ENCODE data around the gene ZNF782.
"Not testable (repeated sequence)": the region's sequence is repeated elsewhere in the genome, so short reads cannot be mapped to it uniquely, and the experiment has no call there.

Gene ZNF782

GRCh38 chr9:96852676-96853075, 1.6 kb downstream of the ZNF782 start:
- FAIRE-seq, result no peak

- no peak for FAIRE-seq
Observed at GRCh38 chr9:96844040-96844439, 10.3 kb downstream of the ZNF782 start.

DNA sequence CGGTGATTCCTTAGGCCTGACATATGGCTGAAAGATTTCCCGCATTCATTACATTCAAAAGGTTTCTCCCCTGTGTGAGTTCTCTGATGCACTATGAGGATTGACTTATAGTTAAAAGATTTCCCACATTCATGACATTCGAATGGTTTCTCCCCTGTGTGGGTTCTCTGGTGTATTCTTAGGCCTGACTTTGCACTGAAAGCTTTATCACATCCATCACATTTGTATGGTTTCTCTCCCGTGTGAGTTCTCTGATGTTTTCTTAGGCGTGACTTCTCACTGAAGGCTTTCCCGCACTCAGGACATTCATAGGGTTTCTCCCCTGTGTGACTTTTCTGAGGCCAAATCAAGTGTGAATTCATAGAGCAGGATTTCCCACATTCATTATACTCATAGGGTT, 35.8 kb downstream of the ZNF782 start:
- FAIRE-seq, result no peak

- no peak for FAIRE-seq
Observed at GRCh38 chr9:96817973-96818372, 36.3 kb downstream of the ZNF782 start.

GRCh38 chr9:96813607-96814006, 40.7 kb downstream of the ZNF782 start:
- no peak for FAIRE-seq

- FAIRE-seq, result not testable (repeated sequence)
Observed at GRCh38 chr9:96798959-96799358, 55.4 kb downstream of the ZNF782 start.

DNA sequence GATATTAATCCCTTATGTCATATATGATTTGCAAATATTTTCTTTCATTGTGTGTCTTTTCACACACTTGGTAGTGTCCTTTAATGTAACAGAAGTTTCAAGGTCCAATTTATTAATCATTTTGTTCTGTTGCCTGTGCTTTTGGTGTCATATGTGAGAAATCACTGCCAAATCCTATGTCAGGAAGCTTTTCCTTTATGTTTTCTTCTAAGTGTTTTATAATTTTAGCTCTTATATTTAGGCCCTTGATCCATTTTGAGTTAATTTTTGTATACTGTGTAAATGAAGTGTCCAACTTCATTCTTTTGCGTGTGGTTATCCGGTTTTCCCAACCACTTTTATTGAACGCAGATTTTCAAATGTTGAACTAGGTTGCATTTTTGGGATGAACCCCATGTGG, 70.3 kb downstream of the ZNF782 start:
- FAIRE-seq, result no peak

DNA sequence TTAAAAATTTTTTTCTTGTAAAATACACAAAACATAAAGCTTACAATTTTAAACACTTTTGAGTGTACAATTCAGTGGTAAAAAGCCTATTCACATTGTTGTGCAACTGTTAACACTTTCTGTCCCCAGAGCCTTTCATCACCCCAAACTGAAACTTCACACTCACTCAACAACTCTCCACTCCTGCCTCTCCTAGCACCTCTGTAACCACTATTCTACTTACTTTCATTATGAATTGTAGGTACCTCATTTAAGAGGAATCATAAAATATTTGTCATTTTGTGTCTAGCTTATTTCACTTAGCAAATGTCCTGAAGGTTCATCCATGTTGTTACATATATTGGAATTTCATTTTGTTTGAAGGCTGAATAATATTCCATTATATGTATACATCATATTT, 72.1 kb downstream of the ZNF782 start:
- FAIRE-seq, result no peak

DNA sequence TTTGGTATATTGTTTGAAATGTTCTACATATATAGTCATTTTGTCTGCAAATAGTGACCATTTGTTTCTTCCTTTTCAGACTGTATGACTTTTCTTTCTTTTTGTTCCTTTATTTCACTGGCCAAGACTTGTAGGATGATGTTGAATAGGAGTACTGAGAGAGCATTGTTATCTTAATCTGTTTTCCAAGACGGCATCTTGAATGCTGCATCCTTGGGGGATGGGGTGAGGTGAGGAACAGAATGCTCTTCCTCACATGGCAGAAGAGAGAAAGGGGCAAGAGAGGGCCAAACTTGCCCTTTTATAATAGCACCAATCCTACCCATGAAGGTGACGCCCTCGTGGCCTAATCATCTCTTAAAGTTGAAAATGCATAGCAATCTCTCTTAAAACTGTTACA, 72.8 kb downstream of the ZNF782 start:
- no peak for FAIRE-seq

DNA sequence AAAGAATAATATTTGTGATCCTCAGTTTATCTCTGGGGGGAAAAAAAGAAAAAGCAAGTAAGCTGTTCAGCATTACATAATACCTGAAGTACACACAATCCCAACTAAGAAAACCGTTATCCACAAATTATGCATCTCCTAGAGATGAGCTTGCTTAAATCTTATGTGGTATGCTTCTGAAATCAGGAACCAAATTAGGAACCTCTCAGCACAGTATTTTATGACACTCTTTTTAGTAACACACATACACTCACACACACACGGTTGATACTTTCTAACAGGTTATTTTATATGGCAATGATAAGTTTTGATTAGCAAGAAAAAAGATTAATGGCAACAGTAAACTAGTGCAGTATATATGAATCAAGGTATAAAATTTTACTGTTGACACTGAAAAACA, 75.2 kb downstream of the ZNF782 start:
- FAIRE-seq, result no peak

DNA sequence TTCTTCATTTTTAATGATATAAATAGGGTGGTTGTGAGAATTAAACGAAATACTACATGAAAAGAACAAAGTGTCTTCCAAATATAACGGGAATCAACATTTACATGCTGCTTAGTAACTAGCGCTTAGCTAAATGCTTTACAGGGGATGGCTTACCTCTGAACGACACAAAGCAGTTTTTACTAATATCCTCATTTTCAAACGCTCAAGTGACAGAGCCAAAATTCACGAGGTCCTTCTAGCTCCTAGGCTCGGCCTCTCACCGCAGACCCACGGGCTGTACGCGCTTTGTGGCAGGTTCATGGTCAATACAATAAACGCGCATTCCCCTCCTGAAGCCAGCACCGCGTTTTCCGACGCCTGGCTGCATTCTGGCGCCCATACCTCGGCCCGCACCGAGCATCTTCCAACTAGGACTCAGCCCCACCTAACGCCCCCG, 76.9 kb downstream of the ZNF782 start:
- no peak for FAIRE-seq

DNA sequence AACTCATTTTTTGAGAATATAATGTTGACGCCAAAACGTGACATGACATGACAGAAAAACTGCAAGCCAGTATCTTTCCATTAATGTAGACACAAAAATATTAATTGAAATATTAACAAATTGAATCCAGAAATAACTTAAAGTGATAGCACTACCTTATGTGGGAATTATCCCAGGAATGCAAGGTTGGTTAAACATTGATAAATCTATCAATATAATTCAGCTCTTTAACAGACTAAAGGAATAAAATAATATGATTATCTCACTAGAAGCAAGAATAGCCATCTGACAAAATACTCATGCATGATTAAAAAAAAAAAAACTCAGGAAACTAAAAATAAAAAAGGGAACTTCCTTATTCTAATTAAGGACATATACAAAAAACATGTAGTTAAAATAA, 83.2 kb downstream of the ZNF782 start:
- FAIRE-seq, result no peak

GRCh38 chr9:96769989-96770388, 84.3 kb downstream of the ZNF782 start:
- FAIRE-seq, result no peak
